ENCODE results near the gene ASTN2.

The ASTN2 gene

DNA sequence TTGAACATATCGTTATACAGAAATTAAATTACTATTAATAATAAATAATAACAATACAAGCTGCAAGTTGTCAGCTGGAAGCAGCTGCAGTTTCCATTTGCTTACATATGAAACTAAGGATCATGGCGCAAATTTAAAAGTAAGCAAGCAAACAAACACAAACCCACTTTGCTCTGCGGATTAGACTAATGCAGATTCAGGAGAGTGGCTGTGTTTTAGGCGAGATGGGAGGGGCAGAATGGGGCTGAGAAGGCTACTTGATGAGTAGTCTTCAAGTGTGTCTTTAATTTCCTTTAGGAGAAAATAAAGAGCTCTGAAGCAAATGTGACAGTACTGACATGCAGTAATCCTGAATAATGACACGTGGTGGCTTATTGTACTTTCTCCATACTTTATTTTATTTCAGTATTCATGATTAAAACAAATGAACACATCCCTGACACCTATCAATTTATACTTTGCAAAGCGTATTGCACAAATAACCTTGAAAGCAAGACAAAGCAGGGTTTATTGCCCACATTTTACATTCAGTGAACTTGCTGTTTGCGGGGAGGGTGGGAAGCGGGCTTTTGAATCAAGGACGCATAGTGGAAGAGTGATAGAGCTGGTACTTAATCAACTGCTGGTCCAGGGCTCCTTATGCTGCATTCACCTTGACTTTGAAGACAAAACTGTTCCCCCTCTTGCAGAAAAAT, 949.1 kb downstream of the ASTN2 start:
- no peak for TF ChIP-seq CTCF (IDR thresholded peaks at IDR 0.05; ENCODE audit: low read depth, low read length, missing control alignments)
- no peak for DNase-seq
- H3K36me3 ChIP-seq (replicated peaks), result no peaks in the 10 kb centered on the region
- H3K27me3 ChIP-seq (replicated peaks), result no peaks in the 10 kb centered on the region
- in situ Hi-C loops (cut with HindIII; ENCODE audit: low pct_ligation_motif_present, low sequenced_read_pairs), result no loop called here
- H3K4me3 ChIP-seq (ENCODE audit: low read depth, low read length), result no peak overlapping the region
- no peak overlapping the region for H3K27ac ChIP-seq

DNA sequence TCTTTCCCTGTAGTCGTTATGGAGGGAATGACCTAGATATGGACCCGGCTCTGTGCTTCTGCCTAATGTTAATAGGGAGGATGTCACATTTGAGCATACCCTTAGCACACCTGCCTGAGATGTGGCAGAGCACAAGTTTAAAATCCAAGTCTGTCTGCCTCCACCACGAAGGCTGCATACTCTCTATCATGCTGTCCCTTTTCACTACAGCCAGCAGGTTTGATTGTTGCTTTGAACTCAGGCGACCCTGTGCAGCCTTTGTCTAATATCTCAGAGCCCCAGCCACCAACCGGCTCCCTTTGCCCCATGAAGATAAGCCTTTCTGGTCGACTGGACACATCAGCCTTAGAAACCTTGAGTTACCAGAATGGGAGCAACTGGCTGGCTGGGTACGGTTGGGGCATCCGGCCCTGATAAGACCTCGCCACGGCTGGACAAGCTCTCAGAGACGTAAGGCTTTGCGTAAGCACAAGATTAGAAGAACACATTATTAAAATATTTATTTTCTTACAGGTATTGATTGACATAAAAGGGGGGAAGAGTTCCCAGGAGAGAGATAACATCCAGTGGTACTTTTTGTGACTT, 949.8 kb downstream of the ASTN2 start:
- no peak for DNase-seq
- in situ Hi-C loops (cut with HindIII; ENCODE audit: low pct_ligation_motif_present, low sequenced_read_pairs), result no loop called here
- no peak overlapping the region for H3K4me3 ChIP-seq (ENCODE audit: low read depth, low read length)
- no peak overlapping the region for H3K27ac ChIP-seq
- no peaks in the 10 kb centered on the region for H3K36me3 ChIP-seq (replicated peaks)
- no peaks in the 10 kb centered on the region for H3K27me3 ChIP-seq (replicated peaks)
- no peak for TF ChIP-seq CTCF (IDR thresholded peaks at IDR 0.05; ENCODE audit: low read depth, low read length, missing control alignments)

DNA sequence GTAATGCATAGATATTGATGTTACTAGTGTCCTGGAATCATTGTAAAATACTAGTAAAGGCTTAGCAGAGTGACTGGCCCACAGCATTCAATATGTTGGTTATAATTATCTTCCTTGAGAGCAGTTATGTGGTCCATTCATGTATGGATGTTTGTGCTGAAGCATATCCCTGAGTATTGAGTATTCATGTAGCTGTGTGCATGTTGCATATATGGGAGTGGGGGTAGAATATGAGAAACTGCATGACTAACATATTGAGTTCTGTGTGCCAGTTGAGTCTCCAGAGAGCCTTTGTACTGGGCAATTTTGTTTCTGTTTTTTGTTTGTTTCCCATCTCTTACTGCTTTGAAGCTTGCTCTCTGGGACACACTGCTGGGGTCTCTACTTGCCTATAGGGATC, 950.4 kb downstream of the ASTN2 start:
- H3K27ac ChIP-seq, result no peak overlapping the region
- no peaks in the 10 kb centered on the region for H3K27me3 ChIP-seq (replicated peaks)
- in situ Hi-C loops (cut with HindIII; ENCODE audit: low pct_ligation_motif_present, low sequenced_read_pairs), result no loop called here
- H3K36me3 ChIP-seq (replicated peaks), result no peaks in the 10 kb centered on the region
- no peak overlapping the region for H3K4me3 ChIP-seq (ENCODE audit: low read depth, low read length)
- DNase-seq, result no peak
- no peak for TF ChIP-seq CTCF (IDR thresholded peaks at IDR 0.05; ENCODE audit: low read depth, low read length, missing control alignments)

DNA sequence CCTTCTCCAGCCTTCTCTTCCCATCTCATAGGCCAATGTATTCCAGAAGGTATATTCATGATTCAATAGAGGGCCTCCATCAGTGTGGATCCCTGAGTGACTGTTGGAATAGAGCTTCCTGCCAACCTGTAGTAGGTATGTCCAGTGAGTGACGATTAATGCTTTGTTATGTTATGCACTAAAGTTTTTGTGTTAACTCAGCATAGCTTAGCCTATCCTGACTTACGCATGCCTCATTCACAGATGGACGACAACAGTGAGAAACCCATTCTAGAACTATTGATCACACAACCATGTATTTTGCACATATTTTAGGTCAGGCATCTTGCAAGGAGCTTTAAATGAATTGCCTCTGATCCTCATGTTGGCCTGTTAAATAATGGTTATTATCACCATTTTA, 953.2 kb downstream of the ASTN2 start:
- H3K4me3 ChIP-seq (ENCODE audit: low read depth, low read length), result no peak overlapping the region
- in situ Hi-C loops (cut with HindIII; ENCODE audit: low pct_ligation_motif_present, low sequenced_read_pairs), result no loop called here
- no peaks in the 10 kb centered on the region for H3K36me3 ChIP-seq (replicated peaks)
- no peak overlapping the region for H3K27ac ChIP-seq
- no peak for TF ChIP-seq CTCF (IDR thresholded peaks at IDR 0.05; ENCODE audit: low read depth, low read length, missing control alignments)
- no peaks in the 10 kb centered on the region for H3K27me3 ChIP-seq (replicated peaks)
- DNase-seq, result no peak

DNA sequence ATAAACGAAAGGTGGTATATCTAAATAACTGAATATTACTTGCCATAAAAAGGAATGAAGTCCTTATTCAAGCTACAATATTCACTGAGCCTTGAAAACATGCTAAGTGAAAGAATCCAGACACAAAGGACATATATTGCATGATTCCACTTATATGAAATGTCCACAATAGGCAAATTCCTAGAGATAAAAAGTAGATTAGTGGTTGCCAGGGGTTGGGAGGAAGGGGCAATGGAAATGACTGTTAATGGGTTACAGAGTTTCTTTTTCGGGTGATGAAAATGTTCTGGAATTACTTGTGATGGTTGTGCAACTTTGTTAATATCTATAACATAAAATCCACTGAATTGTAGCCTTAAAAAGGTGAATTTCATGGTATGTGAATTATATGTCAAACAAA, 954.8 kb downstream of the ASTN2 start:
- no peaks in the 10 kb centered on the region for H3K36me3 ChIP-seq (replicated peaks)
- in situ Hi-C loops (cut with HindIII; ENCODE audit: low pct_ligation_motif_present, low sequenced_read_pairs), result no loop called here
- TF ChIP-seq CTCF (IDR thresholded peaks at IDR 0.05; ENCODE audit: low read depth, low read length, missing control alignments), result no peak
- no peak overlapping the region for H3K27ac ChIP-seq
- H3K4me3 ChIP-seq (ENCODE audit: low read depth, low read length), result no peak overlapping the region
- no peaks in the 10 kb centered on the region for H3K27me3 ChIP-seq (replicated peaks)
- no peak for DNase-seq

- Histone ChIP-seq H3K36me3 (replicated peaks) (no peaks in the 10 kb centered on the region), H3K27me3 (replicated peaks) (no peaks in the 10 kb centered on the region), H3K4me3 (ENCODE audit: low read depth, low read length) (no peak overlapping the region), H3K27ac (no peak overlapping the region)
- no peak for TF ChIP-seq CTCF (IDR thresholded peaks at IDR 0.05; ENCODE audit: low read depth, low read length, missing control alignments)
- in situ Hi-C loops (cut with HindIII; ENCODE audit: low pct_ligation_motif_present, low sequenced_read_pairs), result no loop called here
- DNase-seq, result no peak
Measured at GRCh38 chr9:116459576-116459975, 955.3 kb downstream of the ASTN2 start.

Measured in brain microvascular endothelial cell (primary cell).